ENCODE data around the gene OR2G6. TPM values are rescaled to one million over a fixed set of nuclear protein-coding genes. Genes with fewer than 3 reads are reported as not detected.
"Not testable (repeated sequence)": the region's sequence is repeated elsewhere in the genome, so short reads cannot be mapped to it uniquely, and the experiment has no call there.

OR2G6 gene
- total RNA-seq, result not detected

GRCh38 chr1:248507773-248508172, at the start of gene OR2G6:
OR2G6 (plus strand) TSS chr1:248508073; CDS start chr1:248521647, 13,574 bp downstream.
- not testable (repeated sequence) for DNase-seq

GRCh38 chr1:248459117-248459516, 48.8 kb upstream of the OR2G6 start:
- DNase-seq, result not testable (repeated sequence)

- DNase-seq, result no peak
Measured at GRCh38 chr1:248471154-248471553, 36.7 kb upstream of the OR2G6 start.

- DNase-seq, result not testable (repeated sequence)
Measured at GRCh38 chr1:248472111-248472510, 35.8 kb upstream of the OR2G6 start.

- DNase-seq, result not testable (repeated sequence)
Measured at GRCh38 chr1:248473051-248473450, 34.8 kb upstream of the OR2G6 start, which contains the start of gene OR2T3. OR2T3 (plus strand) TSS chr1:248473351; CDS start chr1:248473351, 0 bp downstream.

- not testable (repeated sequence) for DNase-seq
Measured at GRCh38 chr1:248475660-248476059, 32.2 kb upstream of the OR2G6 start.

GRCh38 chr1:248481686-248482579, 25.9 kb upstream of the OR2G6 start:
- not testable (repeated sequence) for DNase-seq

- DNase-seq, result not testable (repeated sequence)
Measured at GRCh38 chr1:248488289-248488688, 19.6 kb upstream of the OR2G6 start, which contains the start of gene OR2T5. OR2T5 (plus strand) TSS chr1:248488589; CDS start chr1:248488589, 0 bp downstream.

- DNase-seq, result not testable (repeated sequence)
Measured at GRCh38 chr1:248496661-248497060, 11.2 kb upstream of the OR2G6 start.

- DNase-seq, result not testable (repeated sequence)
Measured at GRCh38 chr1:248500305-248501035, 7.4 kb upstream of the OR2G6 start.

- DNase-seq, result not testable (repeated sequence)
Measured at GRCh38 chr1:248510217-248510616, 2.3 kb downstream of the OR2G6 start.

- DNase-seq, result no peak
Measured at GRCh38 chr1:248521856-248522255, 14.0 kb downstream of the OR2G6 start.

- DNase-seq, result not testable (repeated sequence)
Measured at GRCh38 chr1:248537449-248537848, 29.6 kb downstream of the OR2G6 start.

GRCh38 chr1:248547383-248547782, 39.5 kb downstream of the OR2G6 start:
- not testable (repeated sequence) for DNase-seq

- DNase-seq, result not testable (repeated sequence)
Measured at GRCh38 chr1:248551027-248551426, 43.2 kb downstream of the OR2G6 start.

GRCh38 chr1:248562672-248563071, 54.8 kb downstream of the OR2G6 start, which contains the start of gene OR2T29:
OR2T29 (minus strand) TSS chr1:248562772; CDS start chr1:248559491, 3,281 bp downstream.
- DNase-seq, result not testable (repeated sequence)

GRCh38 chr1:248565530-248566373, 57.9 kb downstream of the OR2G6 start:
- not testable (repeated sequence) for DNase-seq

- DNase-seq, result not testable (repeated sequence)
Measured at GRCh38 chr1:248569049-248569448, 61.2 kb downstream of the OR2G6 start.

- not testable (repeated sequence) for DNase-seq
Measured at GRCh38 chr1:248570811-248571210, 62.9 kb downstream of the OR2G6 start.

GRCh38 chr1:248572049-248572448, 64.2 kb downstream of the OR2G6 start:
- DNase-seq, result not testable (repeated sequence)

GRCh38 chr1:248573856-248574255, 66.0 kb downstream of the OR2G6 start:
- not testable (repeated sequence) for DNase-seq

GRCh38 chr1:248574657-248575056, 66.8 kb downstream of the OR2G6 start, which contains the start of gene OR2T34:
OR2T34 (minus strand) TSS chr1:248574757; CDS start chr1:248574757, 0 bp downstream.
- DNase-seq, result not testable (repeated sequence)

Data from tongue (tissue), 2 donors.